GM10266 (cell line): ENCODE data around the gene SLC35D2.
"Not testable (repeated sequence)": the region's sequence is repeated elsewhere in the genome, so short reads cannot be mapped to it uniquely, and the experiment has no call there.

Source experiments
- DNase-seq: peaks from one replicate; pipeline ENCODE4 v3.0.0; 2012; ENCODE audit errors: extremely low spot score
- CTCF ChIP-seq: IDR thresholded peaks from 2 replicates; pipeline ENCODE4 v1.5.1; 2012; ENCODE audit warnings: mild to moderate bottlenecking, low read depth; ENCODE audit not compliant: control insufficient read depth, insufficient read depth; ENCODE audit errors: missing control alignments

SLC35D2 gene

GRCh38 chr9:96367943-96368342, 15.6 kb downstream of the SLC35D2 start:
- DNase-seq: no peak
- no peak for TF ChIP-seq CTCF

GRCh38 chr9:96363175-96363967, 20.1 kb downstream of the SLC35D2 start:
- TF ChIP-seq CTCF: no peak
- no peak for DNase-seq

DNA sequence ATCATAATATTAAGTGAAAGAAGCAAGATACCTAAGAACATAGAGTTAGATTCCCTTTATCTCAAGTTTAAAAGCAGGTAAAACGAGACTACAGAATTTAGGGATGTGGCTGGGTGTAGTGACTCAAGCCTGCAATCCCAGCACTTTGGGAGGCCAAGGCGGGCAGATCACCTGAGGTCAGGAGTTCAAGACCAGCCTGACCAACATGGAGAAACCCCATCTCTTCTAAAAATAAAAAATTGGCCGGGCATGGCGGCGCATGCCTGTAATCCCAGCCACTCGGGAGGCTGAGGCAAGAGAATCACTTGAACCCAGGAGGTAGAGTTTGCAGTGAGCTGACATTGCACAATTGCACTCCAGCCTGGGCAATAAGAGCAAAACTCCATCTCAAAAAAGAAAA, 21.4 kb downstream of the SLC35D2 start:
- not testable (repeated sequence) for DNase-seq

GRCh38 chr9:96361668-96362067, 21.8 kb downstream of the SLC35D2 start:
- no peak for TF ChIP-seq CTCF
- no peak for DNase-seq

- TF ChIP-seq CTCF: no peak
- DNase-seq: no peak
Observed at GRCh38 chr9:96360976-96361375, 22.5 kb downstream of the SLC35D2 start.

GRCh38 chr9:96360523-96360922, 23.0 kb downstream of the SLC35D2 start:
- DNase-seq: not testable (repeated sequence)

GRCh38 chr9:96350866-96351265, 32.6 kb downstream of the SLC35D2 start:
- no peak for DNase-seq
- no peak for TF ChIP-seq CTCF

DNA sequence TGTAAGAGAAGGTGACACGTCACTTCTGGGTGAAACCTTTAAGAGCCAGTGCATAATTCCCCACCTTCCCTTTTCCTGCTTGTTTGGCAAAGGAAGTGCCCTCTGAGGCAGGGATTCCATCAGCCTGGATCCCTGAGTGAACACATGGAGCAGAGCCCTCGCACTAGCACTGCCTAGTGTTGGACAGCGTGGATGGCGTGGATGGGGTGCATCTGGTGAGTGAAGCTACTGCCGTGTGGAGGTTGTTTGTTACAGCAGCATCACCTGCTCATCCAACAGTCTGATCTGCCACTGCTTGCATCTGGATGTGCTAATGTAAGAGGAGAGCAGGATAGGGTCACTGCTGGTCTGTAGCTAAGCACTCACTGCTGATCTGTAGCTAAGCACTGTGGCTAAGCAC, 35.2 kb downstream of the SLC35D2 start:
- TF ChIP-seq CTCF: no peak
- DNase-seq: no peak
